Ovary (tissue), 9 donors: ENCODE data around the gene LARGE2. TPM values are rescaled to one million over a fixed set of nuclear protein-coding genes. Genes with fewer than 3 reads are reported as not detected.

ENCODE experiments used
- DNase-seq, 5 donors: peaks; one replicate each; pipeline ENCODE4 v3.0.0-alpha.2; 2019 to 2020
- H3K27ac ChIP-seq, 2 donors: fragments of 200-600 bp; one replicate each; pipeline versions ENCODE4 v1.5.1 to v1.8.0; 2019 to 2022
- H3K27me3 ChIP-seq: fragments of 200-600 bp; one replicate; pipeline ENCODE4 v1.8.0; 2022
- H3K36me3 ChIP-seq: fragments of 200-600 bp; sonication (generic); one replicate; pipeline ENCODE4 v1.5.1; 2019
- H3K4me1 ChIP-seq: one replicate; pipeline ENCODE4 v1.8.1; 2013; ENCODE audit warnings: mild to moderate bottlenecking, moderate library complexity; ENCODE audit not compliant: insufficient read depth
- H3K4me3 ChIP-seq: fragments of 200-600 bp; sonication (generic); one replicate; pipeline ENCODE4 v1.5.1; 2017
- H3K9me3 ChIP-seq, 2 donors: fragments of 200-600 bp in 1 of 2; sonication (generic) in 1 of 2; one replicate each; pipeline versions ENCODE4 v1.5.1 to v1.8.1; 2013 to 2019; ENCODE audit warnings: mild to moderate bottlenecking in 1 of 2, moderate library complexity in 1 of 2
- CTCF ChIP-seq, 3 donors: fragments of 450-650 bp in 2 of 3; fragments of 200-600 bp in 1 of 3; IDR thresholded peaks; one replicate each; pipeline versions ENCODE4 v1.5.1 to v1.8.0; 2016 to 2022; ENCODE audit warnings: antibody characterized with exemption in 3 of 3, mild to moderate bottlenecking in 1 of 3
- EP300 ChIP-seq: sonication (generic); formaldehyde crosslinking; IDR thresholded peaks from one replicate; pipeline ENCODE4 v1.6.1; 2017; ENCODE audit warnings: antibody characterized with exemption
- POLR2A ChIP-seq: fragments of 450-650 bp; IDR thresholded peaks from one replicate; pipeline ENCODE4 v1.6.1; 2017; ENCODE audit warnings: antibody characterized with exemption, mild to moderate bottlenecking, moderate library complexity
- WGBS, 3 donors: extraction: QIAGEN DNeasy Blood & Tissue Kit in 1 of 3; methylation state at CpG; one replicate each; pipeline versions ENCODE4 v1.1.5 to v1.1.7; 2013 to 2017; 5-methylcytosine and 5-hydroxymethylcytosine counted together
- intact Hi-C, 4 donors: fragments of 100-400 bp; cut with DNase I; formaldehyde crosslinking; loops; one replicate each; pipeline versions ENCODE4 v1.11.0 to v1.15.1; 2022 to 2023
- polyA plus RNA-seq, 2 donors: library from polyadenylated mRNA; stranded (reverse); fragments of 200-250 nt in 1 of 2; fragments of 350-450 nt in 1 of 2; fragmentation: Illumina TruSeq in 1 of 2; extraction: RNeasy Lipid Tissue Mini Kit (QIAGEN cat#74804) in 1 of 2; gene quantifications; one replicate each; pipeline ENCODE4 v1.2.3, GENCODE V29; 2013 to 2014
- total RNA-seq, 7 donors: library from RNA; depleted of rRNA in 2 of 7; stranded (reverse); fragments of >200 nt in 2 of 7; fragmentation: NEBNext Ultra II Directional in 3 of 7; extraction: Animal tissue kit (Norgen Biotek cat#: 25700) in 3 of 7; gene quantifications; one replicate each; pipeline versions ENCODE4 v1.1.0 to v1.2.4, GENCODE V29; 2016 to 2023
- donor health status: DM: no; HTN: no; CAD: no; lungs with moderate emphysema.
- donor health status: DM: no; HTN: no; CAD: no.
- donor health status: Bipolar disorder and iron deficiency.
- donor health status: DM: yes; HTN: yes; CAD: no.
- donor health status: DM: no; HTN: no; CAD: no.
- donor health status: DM: yes; HTN: yes; CAD: no.

LARGE2 gene
- total and polyA plus RNA-seq, 9 donors = 0.42 to 8.0 (median 3.2) TPM

DNA sequence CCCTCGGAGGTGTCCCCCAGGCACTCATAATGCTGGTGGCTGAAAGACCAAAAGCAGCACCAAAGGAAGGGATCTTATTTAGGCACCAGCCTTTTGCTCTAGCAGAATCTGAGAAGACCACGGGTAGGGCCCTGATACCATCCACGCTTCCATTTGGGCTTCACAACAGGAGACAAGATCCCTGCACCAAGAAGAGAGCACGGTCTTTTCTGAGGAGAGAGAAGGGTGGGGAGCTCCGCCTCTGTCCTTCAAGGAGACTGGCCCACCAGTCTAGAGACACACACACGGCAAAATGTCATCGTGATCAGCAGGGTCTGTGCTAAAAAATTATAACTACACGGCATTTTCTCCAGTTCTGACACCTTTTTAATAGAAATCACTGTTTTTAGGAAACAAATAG is 9.8 kb downstream of the LARGE2 start:
- peaks cover 2% of the 10 kb centered on the region for H3K4me1 ChIP-seq
- no peak overlapping the region for H3K4me3 ChIP-seq
- intact Hi-C loops = no loop called here
- no peak overlapping the region for H3K27ac ChIP-seq
- H3K27me3 ChIP-seq = no peaks in the 10 kb centered on the region
- no peak for DNase-seq
- H3K36me3 ChIP-seq = no peaks in the 10 kb centered on the region
- TF ChIP-seq EP300 (no peak), CTCF (IDR thresholded peaks at IDR 0.05) (no peak), POLR2A (no peak)
- 78 to 85% (median 82%) methylated on average over 8 of the region's 8 CpGs for WGBS, 3 donors
- no peaks in the 10 kb centered on the region for H3K9me3 ChIP-seq

DNA sequence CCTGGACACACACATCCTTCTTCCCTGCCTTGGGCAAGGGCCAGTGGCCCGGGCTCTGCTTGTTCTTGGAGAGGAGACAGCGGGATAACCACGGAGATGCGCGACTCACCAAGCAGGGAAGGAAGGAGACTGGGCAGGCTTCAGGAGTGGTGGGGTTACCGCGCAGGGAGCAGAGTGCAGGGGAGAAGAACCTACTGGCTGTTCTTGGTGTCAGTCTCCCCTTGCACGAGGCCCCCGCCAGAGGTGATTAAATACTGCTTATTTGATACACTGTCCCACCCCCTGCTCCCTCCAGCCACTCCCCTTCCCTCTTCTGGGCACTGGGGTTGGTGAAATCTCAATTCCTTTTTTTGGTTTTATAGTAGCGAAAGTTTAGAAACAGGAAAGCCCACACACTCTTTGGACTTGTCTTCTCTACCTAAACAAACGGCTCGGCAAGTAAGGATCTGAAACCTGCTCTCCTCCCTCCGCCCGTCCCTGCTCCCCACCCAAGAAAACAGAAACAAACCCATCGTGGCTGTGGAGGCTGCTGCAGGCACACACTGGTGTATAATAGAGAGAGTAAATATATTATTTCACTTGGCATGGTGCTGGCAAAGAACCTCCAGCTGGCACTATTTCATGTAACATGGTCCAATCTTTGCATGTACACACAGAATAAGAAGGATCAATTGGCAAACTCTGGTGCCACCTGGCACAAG is 10.8 kb downstream of the LARGE2 start:
- peak in 3 of 5 donors; percentile 19 to 50 (median 30) for DNase-seq
- intact Hi-C loops = no loop called here
- Histone ChIP-seq H3K27me3 (no peaks in the 10 kb centered on the region), H3K27ac (no peak overlapping the region), H3K4me1 (peaks cover 2% of the 10 kb centered on the region), H3K9me3 (no peaks in the 10 kb centered on the region), H3K36me3 (no peaks in the 10 kb centered on the region), H3K4me3 (no peak overlapping the region)
- no peak for TF ChIP-seq CTCF (IDR thresholded peaks at IDR 0.05)
- TF ChIP-seq EP300 = no peak
- TF ChIP-seq POLR2A = no peak
- WGBS, 3 donors = 64 to 66% (median 66%) methylated on average over 15 of the region's 15 CpGs

DNA sequence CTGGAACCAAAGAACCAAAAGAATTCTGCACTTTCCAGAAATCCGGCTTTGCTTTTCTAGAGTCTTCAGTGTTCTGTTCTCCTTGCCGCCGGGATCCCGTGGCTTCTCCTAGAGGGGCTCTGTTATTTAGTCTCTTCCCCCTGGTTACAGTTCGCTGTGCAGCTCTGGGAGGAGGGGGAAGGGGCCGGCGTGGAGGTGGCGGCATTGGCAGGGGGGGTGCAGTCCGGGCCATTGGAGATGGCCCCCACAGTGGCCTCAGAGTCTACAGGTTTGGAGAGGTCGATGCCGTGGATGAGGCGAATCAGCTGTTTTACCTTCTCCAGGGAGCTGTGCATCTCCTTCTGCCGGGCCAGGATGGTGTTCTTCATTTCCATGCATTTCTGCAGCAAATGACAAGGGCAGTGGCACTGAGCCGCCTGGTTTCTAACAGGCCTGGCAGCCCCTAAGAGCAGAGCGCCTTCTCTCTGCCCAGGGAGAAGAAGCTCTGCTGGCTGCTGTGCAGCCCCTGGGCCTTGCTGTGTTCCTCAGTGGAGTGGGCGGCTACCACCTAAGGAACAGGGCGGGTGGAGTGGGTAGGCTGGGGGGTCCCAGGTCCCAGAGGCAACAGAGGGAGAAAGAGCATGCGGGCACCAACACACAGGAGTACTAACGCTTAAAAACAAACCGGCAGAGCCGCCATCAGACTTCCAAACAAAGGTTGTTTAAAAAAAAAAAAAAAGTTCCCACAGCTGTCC is 11.6 kb downstream of the LARGE2 start:
- no peaks in the 10 kb centered on the region for H3K4me1 ChIP-seq
- H3K4me3 ChIP-seq = no peak overlapping the region
- no peaks in the 10 kb centered on the region for H3K36me3 ChIP-seq
- 82 to 88% (median 83%) methylated on average over 21 of the region's 21 CpGs for WGBS, 3 donors
- H3K27ac ChIP-seq = no peak overlapping the region
- H3K9me3 ChIP-seq = no peaks in the 10 kb centered on the region
- intact Hi-C loops = no loop called here
- DNase-seq = no peak
- no peaks in the 10 kb centered on the region for H3K27me3 ChIP-seq
- TF ChIP-seq POLR2A (no peak), EP300 (no peak), CTCF (IDR thresholded peaks at IDR 0.05) (no peak)

DNA sequence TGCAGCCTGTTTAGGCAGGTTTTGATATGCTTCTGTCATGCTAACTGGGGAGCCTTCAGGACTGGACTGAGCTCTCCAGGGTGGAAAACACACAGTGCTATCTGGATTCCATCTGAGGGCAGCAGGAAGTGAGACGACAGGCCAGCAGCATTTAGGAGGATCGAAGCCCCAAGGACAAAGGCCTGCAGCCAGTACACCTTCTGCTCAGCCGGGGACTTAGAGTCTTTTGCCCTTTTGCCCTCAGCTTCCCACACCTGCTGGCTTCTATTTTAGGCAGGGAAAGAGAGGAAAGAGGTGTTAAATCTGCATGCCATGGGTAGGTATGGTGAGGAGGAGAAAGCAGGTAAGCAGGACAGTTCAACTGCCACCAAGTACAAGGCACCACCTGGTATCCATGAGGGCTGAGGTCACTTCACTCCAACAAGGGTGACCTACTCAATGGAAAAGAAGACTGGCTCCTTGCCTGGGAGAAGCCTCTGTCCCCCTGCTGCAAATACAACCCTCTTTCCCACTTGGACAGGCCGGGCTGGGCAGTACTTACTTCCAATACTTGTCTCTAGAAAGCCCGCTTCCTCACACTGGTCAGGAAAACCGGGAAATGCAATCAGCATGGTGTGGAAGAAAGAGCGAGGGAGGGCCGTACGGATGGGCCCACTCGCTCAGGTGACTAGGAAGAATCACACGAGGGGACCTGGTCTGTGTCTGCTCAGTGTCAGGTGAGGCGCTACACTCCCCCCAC is 12.3 kb downstream of the LARGE2 start:
- no peaks in the 10 kb centered on the region for H3K36me3 ChIP-seq
- H3K4me3 ChIP-seq = no peak overlapping the region

More for the DNA sequence above, 12.3 kb downstream of the LARGE2 start:
- Histone ChIP-seq H3K4me1 (no peaks in the 10 kb centered on the region), H3K9me3 (no peaks in the 10 kb centered on the region), H3K27me3 (no peaks in the 10 kb centered on the region), H3K27ac (no peak overlapping the region)
- no peak for DNase-seq
- intact Hi-C loops = no loop called here
- TF ChIP-seq POLR2A (no peak), CTCF (IDR thresholded peaks at IDR 0.05) (no peak), EP300 (no peak)
- WGBS, 3 donors = 72 to 79% (median 74%) methylated on average over 12 of the region's 12 CpGs
